OCI-LY7 (cell line): ENCODE data around the gene TRPM2.
"Not testable (repeated sequence)": the region's sequence is repeated elsewhere in the genome, so short reads cannot be mapped to it uniquely, and the experiment has no call there.

ENCODE experiments used
- CTCF ChIP-seq: fragments of 200-600 bp; sonication (generic); conservative IDR thresholded peaks from 2 replicates; pipeline ENCODE4 v1.5.1; 2014; ENCODE audit warnings: mild to moderate bottlenecking, antibody characterized with exemption, low read length, moderate library complexity, mixed read lengths
- EZH2phosphoT487 ChIP-seq: fragments of 200-600 bp; sonication (generic); IDR thresholded peaks from 2 replicates; pipeline ENCODE4 v1.6.1; 2018; ENCODE audit warnings: low read depth, borderline replicate concordance, mild to moderate bottlenecking, mixed run types, antibody characterized with exemption, low read length, moderate library complexity, mixed read lengths

GRCh38 chr21:44417621-44418107 lies 64.2 kb downstream of the TRPM2 start:
- TF ChIP-seq CTCF, EZH2phosphoT487: not testable (repeated sequence)
